Astrocyte (in vitro differentiated cells and primary cell): ENCODE data around the gene C1orf167. TPM values are rescaled to one million over a fixed set of nuclear protein-coding genes. Genes with fewer than 3 reads are reported as not detected.

Source experiments
- DNase-seq: peaks from one replicate; pipeline ENCODE4 v3.0.0-alpha.2; 2010; ENCODE audit warnings: low read depth
- FAIRE-seq: peaks from 2 replicates; lab custom pipeline; 2011; peaks lifted over from hg19 to GRCh38; lab: Jason Lieb, UNC
- H2AFZ ChIP-seq: 2 replicates; pipeline ENCODE4 v1.6.0; 2012; ENCODE audit warnings: low read depth, low read length, inconsistent platforms
- H3K27ac ChIP-seq: 2 replicates; pipeline ENCODE4 v1.5.1; 2011; ENCODE audit warnings: low read depth, low read length, inconsistent platforms
- H3K27me3 ChIP-seq: 2 replicates; pipeline ENCODE4 v1.6.0; 2011; ENCODE audit warnings: low read length, inconsistent platforms; ENCODE audit not compliant: insufficient read depth
- H3K36me3 ChIP-seq: 2 replicates; pipeline ENCODE4 v1.5.1; 2011; ENCODE audit warnings: low read length, inconsistent platforms; ENCODE audit not compliant: insufficient read depth
- H3K4me1 ChIP-seq: 2 replicates; pipeline ENCODE4 v1.5.1; 2011; ENCODE audit warnings: low read length, inconsistent platforms; ENCODE audit not compliant: insufficient read depth
- H3K4me2 ChIP-seq: 2 replicates; pipeline ENCODE4 v1.6.0; 2012; ENCODE audit warnings: low read length, inconsistent platforms
- H3K4me3 ChIP-seq: 2 replicates; pipeline ENCODE4 v1.5.1; 2011; ENCODE audit warnings: low read depth, mild to moderate bottlenecking, low read length, inconsistent platforms; ENCODE audit not compliant: insufficient read depth
- H3K79me2 ChIP-seq: 2 replicates; pipeline ENCODE4 v1.6.0; 2012; ENCODE audit warnings: mild to moderate bottlenecking, low read length, inconsistent platforms; ENCODE audit not compliant: insufficient read depth
- H3K9ac ChIP-seq: 2 replicates; pipeline ENCODE4 v1.6.0; 2012; ENCODE audit warnings: mild to moderate bottlenecking, low read length, inconsistent platforms
- H3K9me3 ChIP-seq: 2 replicates; pipeline ENCODE4 v1.5.1; 2012; ENCODE audit warnings: low read depth, mild to moderate bottlenecking, low read length, inconsistent platforms; ENCODE audit not compliant: insufficient read depth
- H4K20me1 ChIP-seq: 2 replicates; pipeline ENCODE4 v1.6.0; 2012; ENCODE audit warnings: low read length, inconsistent platforms; ENCODE audit not compliant: insufficient read depth
- H3K27ac Mint-ChIP-seq: one replicate; pipeline ENCODE4 v1.8.0; 2021; ENCODE audit warnings: mild to moderate bottlenecking, mixed read lengths; ENCODE audit not compliant: unreplicated experiment
- H3K27me3 Mint-ChIP-seq: one replicate; pipeline ENCODE4 v1.8.0; 2021; ENCODE audit warnings: low read depth, mixed read lengths; ENCODE audit not compliant: unreplicated experiment
- H3K36me3 Mint-ChIP-seq: one replicate; pipeline ENCODE4 v1.8.0; 2021; ENCODE audit warnings: low read depth, mixed read lengths; ENCODE audit not compliant: unreplicated experiment
- H3K4me1 Mint-ChIP-seq: one replicate; pipeline ENCODE4 v1.8.0; 2021; ENCODE audit warnings: low read depth, mixed read lengths; ENCODE audit not compliant: unreplicated experiment
- H3K4me3 Mint-ChIP-seq: one replicate; pipeline ENCODE4 v1.8.0; 2021; ENCODE audit warnings: mild to moderate bottlenecking, moderate library complexity, mixed read lengths; ENCODE audit not compliant: unreplicated experiment
- H3K9me3 Mint-ChIP-seq: one replicate; pipeline ENCODE4 v1.8.0; 2021; ENCODE audit warnings: mild to moderate bottlenecking, mixed read lengths; ENCODE audit not compliant: unreplicated experiment
- EZH2 ChIP-seq: IDR thresholded peaks from 2 replicates; pipeline ENCODE4 v1.6.1; 2012; ENCODE audit warnings: mild to moderate bottlenecking, low read length, inconsistent platforms; ENCODE audit not compliant: insufficient read depth
- total RNA-seq: library from RNA; stranded (reverse); gene quantifications from 2 replicates; pipeline ENCODE4 v1.2.1, GENCODE V29; 2021
- TF ChIP-seq, protein P1 (sequence below): IDR thresholded peaks from 2 replicates; pipeline ENCODE4 v1.5.1; 2011; ENCODE audit warnings: low read depth, mild to moderate bottlenecking, inconsistent platforms, low read length, moderate library complexity; ENCODE audit not compliant: insufficient read depth

C1orf167 gene
- total RNA-seq, 1 donor from 2014 or later = not detected

DNA sequence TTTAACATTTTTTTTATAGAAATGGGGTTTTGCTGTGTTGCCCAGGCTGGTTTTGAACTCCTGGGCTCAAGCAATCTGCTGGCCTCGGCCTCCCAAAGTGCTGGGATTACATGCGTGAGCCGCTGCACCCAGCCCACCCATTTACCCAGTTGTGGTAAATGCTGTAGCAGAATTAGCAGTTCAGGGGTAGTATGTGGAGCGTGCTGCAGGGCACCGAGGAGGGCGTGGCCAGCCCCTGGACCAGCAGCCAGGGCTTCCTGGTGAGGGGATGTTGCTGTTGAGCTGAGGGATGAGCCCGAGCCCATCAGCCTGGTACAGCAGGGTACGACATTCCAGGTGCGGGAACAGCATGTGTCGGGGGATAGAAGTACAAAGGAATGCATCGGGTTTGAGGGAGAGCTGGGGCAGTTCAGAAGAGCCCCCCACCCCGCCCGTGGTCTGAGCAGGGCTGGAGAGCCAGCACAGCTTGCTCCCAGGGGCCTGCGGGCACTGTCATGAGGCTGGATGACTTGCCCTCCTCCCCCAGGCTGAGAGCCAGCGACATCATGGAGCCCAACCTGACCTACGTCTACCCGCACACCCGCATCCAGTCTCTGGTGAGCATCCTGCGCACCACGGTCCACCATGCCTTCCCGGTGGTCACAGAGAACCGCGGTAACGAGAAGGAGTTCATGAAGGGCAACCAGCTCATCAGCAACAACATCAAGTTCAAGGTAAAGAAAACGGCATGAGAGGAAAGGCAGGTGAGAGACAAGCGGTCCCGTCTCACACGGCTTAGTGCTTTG lies 73.6 kb downstream of the C1orf167 start:
- H3K36me3 Mint-ChIP-seq = peaks cover 16% of the 10 kb centered on the region
- H3K4me3 Mint-ChIP-seq = no peak overlapping the region
- H3K9ac ChIP-seq = no peak overlapping the region
- peaks cover 51% of the 10 kb centered on the region for H3K36me3 ChIP-seq
- H3K4me1 Mint-ChIP-seq = peaks cover 3% of the 10 kb centered on the region
- no peak overlapping the region for H3K4me3 ChIP-seq
- peaks cover 61% of the 10 kb centered on the region for H4K20me1 ChIP-seq
- no peaks in the 10 kb centered on the region for H3K27me3 Mint-ChIP-seq
- no peak overlapping the region for H2AFZ ChIP-seq
- TF ChIP-seq, protein P1, sequence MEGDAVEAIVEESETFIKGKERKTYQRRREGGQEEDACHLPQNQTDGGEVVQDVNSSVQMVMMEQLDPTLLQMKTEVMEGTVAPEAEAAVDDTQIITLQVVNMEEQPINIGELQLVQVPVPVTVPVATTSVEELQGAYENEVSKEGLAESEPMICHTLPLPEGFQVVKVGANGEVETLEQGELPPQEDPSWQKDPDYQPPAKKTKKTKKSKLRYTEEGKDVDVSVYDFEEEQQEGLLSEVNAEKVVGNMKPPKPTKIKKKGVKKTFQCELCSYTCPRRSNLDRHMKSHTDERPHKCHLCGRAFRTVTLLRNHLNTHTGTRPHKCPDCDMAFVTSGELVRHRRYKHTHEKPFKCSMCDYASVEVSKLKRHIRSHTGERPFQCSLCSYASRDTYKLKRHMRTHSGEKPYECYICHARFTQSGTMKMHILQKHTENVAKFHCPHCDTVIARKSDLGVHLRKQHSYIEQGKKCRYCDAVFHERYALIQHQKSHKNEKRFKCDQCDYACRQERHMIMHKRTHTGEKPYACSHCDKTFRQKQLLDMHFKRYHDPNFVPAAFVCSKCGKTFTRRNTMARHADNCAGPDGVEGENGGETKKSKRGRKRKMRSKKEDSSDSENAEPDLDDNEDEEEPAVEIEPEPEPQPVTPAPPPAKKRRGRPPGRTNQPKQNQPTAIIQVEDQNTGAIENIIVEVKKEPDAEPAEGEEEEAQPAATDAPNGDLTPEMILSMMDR = no peak
- no peak for TF ChIP-seq EZH2
- no peak for FAIRE-seq
- peak overlapping the region; percentile 48 for H3K27ac Mint-ChIP-seq
- no peak for DNase-seq
- no peaks in the 10 kb centered on the region for H3K9me3 Mint-ChIP-seq
- H3K4me2 ChIP-seq = no peak overlapping the region
- no peaks in the 10 kb centered on the region for H3K79me2 ChIP-seq
- no peaks in the 10 kb centered on the region for H3K4me1 ChIP-seq
- H3K27ac ChIP-seq = no peak overlapping the region
- no peaks in the 10 kb centered on the region for H3K9me3 ChIP-seq
- no peaks in the 10 kb centered on the region for H3K27me3 ChIP-seq

- no peaks in the 10 kb centered on the region for H3K27me3 ChIP-seq
- FAIRE-seq (no peak), DNase-seq (no peak)
- Mint-ChIP-seq H3K27me3 (no peaks in the 10 kb centered on the region), H3K27ac (peak overlapping the region; percentile 62), H3K4me1 (peaks cover 8% of the 10 kb centered on the region), H3K4me3 (no peak overlapping the region), H3K9me3 (no peaks in the 10 kb centered on the region), H3K36me3 (peaks cover 21% of the 10 kb centered on the region)
- H3K79me2 ChIP-seq = no peaks in the 10 kb centered on the region
- no peak overlapping the region for H3K27ac ChIP-seq
- H2AFZ ChIP-seq = no peak overlapping the region
- H3K9me3 ChIP-seq = no peaks in the 10 kb centered on the region
- H3K4me1 ChIP-seq = no peaks in the 10 kb centered on the region
- H3K4me3 ChIP-seq = no peak overlapping the region
- H3K9ac ChIP-seq = no peak overlapping the region
- H3K4me2 ChIP-seq = no peak overlapping the region
- TF ChIP-seq EZH2 = no peak
- TF ChIP-seq, protein P1 = no peak
- H3K36me3 ChIP-seq = peaks cover 49% of the 10 kb centered on the region
- H4K20me1 ChIP-seq = peaks cover 73% of the 10 kb centered on the region
Observed at GRCh38 chr1:11836955-11837766, 75.2 kb downstream of the C1orf167 start.
